NK-92 (cell line): Measurements from ENCODE around the gene CPB1.
"Not testable (repeated sequence)": the region's sequence is repeated elsewhere in the genome, so short reads cannot be mapped to it uniquely, and the experiment has no call there.

Source experiments
- DNase-seq: peaks from one replicate; lab custom pipeline; 2025; ENCODE audit not compliant: unreplicated experiment; lab: John Stamatoyannopoulos, UW

The CPB1 gene

DNA sequence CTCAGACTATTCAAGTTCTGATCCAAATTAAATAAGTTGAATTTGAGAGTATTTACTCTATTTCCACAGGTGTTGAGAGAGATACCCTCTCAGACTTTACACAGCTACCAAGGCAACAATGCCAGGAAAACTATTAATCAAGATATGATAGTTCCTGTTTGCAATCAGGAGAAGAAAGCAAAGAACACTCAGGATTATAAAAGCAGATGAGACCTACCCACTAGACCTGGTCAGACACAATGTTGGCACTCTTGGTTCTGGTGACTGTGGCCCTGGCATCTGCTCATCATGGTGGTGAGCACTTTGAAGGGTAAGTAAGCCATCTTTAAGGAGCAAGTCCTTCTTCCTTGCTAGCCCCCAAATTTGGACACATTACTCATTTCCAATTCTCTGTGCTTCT lies at the start of gene CPB1:
TSS of gene CPB1 (plus strand) at position 227 of the 400 bp plus-strand sequence. CDS start at position 240, 13 bp downstream.
- DNase-seq: no peak

DNA sequence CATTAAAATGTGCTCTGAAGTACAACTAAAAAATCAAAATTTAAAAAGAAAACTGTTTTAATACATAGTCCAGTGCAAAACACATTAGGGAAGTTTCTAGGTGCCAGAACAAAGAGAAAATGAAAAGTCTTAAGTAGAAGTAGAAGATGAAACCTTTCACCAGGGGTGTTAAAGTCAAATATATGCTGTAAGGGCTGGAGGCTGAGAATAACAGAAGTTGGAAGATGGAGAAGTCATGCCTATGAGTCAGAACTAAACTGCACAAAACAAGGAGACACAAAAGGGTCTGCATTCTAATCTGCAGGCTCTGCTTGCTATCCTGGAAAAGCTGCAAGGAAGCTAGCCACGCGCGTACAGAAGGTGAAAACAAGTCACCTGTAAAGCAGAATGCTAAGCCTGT lies 48.7 kb upstream of the CPB1 start:
- DNase-seq: no peak

DNA sequence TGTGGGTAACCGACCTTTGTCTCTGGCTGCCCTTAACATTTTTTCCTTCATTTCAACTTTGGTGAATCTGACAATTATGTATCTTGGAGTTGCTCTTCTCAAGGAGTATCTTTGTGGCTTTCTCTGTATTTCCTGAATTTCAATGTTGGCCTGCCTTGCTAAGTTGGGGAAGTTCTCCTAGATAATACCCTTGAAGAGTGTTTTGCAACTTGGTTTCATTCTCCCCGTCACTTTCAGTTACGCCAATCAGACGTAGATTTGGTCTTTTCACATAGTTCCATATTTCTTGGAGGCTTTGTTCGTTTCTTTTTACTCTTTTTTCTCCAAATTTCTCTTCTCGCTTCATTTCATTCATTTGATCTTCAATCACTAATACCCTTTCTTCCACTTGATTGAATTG lies 42.6 kb upstream of the CPB1 start:
- DNase-seq: not testable (repeated sequence)

DNA sequence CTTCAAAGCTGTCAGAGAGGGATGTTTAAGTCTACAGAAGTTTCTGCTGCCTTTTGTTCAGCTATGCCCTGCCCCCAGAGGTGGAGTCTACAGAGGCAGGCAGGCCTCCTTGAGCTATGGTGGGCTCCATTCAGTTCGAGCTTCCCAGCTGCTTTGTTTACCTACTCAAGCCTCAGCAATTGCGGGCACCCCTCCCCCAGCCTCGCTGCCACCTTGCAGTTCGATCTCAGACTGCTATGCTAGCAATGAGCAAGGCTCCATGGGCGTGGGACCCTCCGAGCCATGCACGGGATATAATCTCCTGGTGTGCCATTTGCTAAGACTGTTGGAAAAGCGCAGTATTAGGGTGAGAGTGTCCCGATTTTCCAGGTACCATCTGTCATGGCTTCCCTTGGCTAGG lies 41.5 kb upstream of the CPB1 start:
- DNase-seq: not testable (repeated sequence)

DNA sequence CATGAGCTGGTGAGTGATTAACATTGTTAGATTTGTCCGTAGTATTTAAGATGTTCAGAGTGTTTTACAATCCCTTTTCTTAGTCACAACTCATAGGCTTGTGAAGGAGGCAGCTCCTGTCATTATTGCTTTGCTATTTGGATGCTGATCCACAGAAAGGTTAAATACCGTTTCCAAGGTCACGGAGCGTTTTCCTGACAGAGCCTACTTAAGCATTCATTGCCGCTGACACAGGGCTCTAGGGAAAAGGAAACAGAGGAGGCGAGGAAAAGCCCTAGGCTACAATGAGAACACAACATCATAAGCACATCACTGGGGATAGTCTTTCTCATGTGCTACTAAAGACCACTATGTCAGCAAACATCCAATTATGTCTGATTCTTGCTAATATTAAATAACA lies 38.5 kb upstream of the CPB1 start:
- DNase-seq: no peak

DNA sequence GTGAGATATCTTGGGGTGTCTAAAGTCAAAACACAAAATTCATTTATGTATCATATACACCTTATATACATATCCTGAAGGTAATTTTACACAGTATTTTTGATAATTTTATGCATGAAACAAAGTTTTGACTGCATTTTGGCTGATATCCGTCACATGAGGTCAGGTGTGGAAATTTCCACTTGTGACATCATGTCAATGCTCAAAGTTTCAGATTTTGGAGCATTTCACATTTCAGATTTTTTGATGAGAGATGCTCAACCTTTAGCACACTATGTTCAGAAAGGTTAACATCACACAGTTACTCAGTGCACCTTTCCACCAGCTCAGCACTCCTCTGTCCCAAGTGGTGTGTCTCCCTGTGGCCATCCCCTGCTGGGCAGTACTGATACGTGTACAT lies 37.7 kb upstream of the CPB1 start:
- no peak for DNase-seq

DNA sequence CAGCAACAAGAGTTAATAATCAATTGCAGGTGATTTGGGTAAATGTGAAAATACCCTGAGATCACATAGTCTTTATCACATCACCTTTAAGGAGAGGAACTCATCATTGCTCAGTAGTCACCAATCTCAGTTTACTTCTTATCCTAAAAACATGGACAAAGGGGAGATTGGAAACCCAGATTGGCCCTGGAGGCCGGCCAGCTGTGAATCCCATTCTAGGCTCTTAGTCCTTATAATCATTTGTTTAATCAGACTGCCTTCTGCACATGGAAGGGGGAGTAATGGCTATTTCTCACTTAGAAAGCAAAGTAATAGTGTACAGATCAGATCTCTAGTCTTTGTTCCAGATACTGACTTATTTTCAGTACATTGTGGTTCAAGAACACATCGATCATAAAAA lies 37.2 kb upstream of the CPB1 start:
- DNase-seq: no peak

DNA sequence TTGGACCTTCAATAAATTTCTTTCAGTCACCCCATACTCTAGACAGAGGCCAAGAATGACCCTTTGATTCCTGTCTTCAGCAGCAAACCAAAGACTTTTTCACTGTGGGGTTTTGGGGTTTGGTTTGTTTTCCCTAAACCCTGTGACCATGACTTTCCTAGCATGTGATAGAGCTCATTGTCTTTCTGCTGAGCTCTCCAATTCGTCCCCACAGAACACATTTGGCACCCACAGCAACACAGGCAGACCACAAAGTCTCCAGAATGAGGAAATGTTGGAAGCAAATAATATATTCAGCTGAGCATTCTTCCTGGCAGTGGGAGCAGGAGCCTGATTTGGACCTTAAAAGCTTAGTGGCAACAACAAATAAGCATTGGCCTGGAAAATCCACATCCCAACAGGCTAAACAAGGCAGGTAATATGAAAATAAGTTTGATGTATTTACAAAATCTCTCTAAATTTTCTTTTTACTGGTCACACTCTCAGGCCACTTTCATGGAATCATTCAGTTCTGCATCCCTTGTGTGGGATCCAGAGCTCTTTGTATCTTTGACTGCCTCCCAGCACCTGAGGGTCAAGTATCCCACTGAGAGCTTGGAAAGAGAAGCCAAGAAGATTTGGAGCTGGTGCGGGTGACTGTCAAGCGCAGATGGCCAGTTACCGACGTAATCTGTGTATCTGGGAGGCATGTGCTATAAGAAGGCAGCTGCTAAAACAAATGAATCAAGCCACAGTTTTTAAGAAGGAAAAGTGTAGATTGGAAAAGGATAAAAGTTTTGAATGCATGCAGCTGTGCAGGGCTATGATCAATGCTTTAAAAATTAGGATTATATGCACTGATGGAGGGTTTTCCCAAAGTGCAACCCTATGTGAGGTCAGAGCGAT lies 36.5 kb upstream of the CPB1 start:
- DNase-seq: no peak

DNA sequence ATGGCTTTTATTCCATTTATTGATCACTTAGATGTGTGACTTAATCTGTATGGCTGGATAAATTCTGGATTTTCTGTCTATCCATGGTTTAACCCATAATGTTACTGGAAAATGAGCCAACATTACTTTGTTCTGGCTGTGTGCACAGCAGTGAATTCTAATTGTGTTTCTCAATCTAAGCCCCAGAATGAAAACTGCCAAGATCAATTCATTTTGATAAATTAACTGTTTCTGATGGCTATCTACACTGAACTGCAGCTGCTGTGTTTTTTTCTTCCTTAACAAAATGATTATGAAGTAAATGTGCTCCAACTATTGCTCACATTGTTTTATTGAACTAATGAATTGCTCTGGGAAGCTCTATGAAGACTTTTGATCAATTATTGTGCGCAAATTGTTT lies 35.7 kb upstream of the CPB1 start:
- DNase-seq: no peak

DNA sequence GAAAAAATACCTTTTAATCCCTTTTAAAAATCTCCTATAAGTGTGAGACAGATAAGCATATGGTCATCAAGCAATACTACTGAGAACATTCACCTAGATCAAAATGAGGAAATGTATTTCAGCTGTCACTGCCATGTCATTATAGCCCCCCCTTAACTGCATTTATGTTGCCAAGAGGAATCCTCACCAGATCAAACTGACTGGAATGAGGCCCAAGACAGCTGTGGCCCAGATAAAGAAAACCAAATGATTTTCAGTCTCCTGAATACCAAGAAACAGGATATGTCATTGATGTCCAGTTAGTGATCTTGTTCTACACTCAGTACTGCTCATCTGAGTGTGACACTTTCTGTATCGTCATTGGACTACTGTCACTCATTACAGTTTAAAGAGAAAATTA lies 35.1 kb upstream of the CPB1 start:
- DNase-seq: no peak

DNA sequence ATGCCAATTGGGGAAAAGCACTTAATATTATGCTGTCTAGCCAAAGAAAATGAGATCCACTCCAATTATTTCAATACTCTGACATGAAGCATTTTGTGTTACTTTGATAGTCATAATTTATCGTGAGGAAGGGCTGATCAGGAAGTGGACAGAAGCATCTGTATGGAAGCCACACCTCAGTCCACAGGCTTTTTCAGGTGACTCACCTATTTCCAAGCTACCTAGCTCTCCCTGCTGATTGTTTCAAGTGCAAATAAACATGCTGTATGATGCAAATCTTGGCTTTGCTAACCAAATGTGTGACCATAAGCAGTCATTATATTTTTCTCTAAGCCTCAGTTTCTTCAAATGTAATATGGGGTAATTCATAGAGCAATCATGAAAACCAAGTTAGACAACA lies 30.8 kb upstream of the CPB1 start:
- no peak for DNase-seq

DNA sequence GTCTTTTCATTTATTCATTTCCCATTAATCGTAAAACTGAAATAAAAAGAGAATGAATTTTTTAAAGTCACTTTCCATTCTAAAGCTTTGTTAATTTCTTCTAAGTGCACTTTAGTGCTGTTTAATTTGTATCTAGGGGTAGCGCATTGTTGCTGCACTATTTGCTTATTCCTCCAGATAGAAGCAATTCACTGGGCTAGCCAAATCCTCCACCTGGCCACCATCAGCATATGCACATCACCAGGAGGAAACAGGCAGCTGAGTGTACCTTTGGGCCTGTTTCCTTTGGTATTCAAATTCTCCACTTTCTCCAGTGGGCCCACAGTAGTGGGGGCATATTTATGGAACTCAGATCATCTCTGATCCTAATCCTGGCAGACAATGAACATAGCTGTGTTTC lies 29.8 kb upstream of the CPB1 start:
- DNase-seq: no peak

DNA sequence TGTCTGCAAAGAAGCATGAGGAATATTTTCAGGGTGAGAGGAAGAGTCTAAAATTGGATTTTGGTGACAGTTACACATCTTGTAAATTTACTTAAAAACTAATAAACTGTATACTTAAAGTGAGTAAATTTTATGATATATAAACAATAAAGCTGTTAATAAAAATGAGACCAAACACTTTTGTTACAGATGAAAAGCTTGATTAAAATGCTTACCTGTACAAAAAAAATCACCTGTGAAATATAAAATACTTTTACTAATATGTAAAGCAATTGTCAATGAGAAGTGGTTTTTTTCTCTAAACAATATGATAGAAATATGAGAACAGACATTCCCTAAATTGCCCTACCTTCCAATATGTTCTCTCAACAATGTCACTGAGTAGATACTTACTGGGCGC lies 27.2 kb upstream of the CPB1 start:
- DNase-seq: no peak

DNA sequence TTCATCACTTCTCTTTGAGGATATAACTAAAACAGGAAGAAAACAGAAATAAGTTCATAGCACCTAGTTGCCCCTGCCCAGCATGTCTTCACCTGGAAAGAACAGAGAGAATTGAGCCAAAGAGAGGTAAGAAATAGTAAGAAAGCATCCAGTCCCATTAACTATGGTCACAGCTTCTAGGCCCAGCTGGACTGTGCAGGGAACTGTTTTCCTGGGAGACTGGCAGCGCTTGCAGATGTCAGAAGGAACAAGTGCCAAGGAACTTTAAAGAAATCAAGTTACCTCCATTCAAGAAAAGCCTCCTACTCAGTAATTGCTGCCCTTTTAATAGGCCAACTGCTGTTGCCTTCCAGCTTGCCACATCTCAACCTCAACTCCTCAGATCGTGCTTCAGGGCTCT lies 17.8 kb upstream of the CPB1 start:
- DNase-seq: no peak

DNA sequence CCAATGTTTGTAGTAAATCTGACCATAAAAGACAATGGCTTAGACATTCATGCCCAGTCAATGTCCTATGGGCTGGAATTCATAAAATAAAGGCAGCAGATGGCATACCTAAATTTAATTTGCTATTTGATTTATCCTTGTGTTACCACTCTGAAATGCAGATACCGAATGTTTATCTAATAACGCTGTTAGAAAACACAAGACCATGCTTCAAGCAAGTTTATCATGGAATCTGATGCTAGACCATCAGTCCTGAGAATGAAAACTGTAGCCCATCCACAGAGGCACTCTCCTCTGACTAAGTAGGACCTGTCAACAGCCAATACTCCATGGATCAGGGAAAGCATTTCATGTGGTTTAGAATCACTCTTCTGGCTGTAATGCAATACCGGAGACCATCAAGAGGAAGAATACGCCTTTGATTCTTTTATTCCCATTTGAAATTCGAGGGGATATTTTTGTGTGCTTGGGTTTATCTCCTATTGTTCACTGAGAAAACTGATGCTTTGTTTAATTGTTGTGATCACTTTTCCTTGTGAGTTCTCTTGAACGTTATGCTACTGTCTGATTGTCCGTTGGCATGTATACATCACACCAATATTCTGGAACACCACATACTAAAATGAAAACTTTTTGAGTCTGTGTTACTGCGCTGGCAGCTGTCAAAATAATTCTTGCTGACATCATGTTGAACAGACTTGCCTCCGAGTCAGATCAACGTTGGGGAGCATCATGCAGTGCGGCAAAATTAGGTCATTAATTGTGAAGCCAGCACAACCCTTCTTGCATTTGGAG lies 12.1 kb upstream of the CPB1 start:
- DNase-seq: no peak

DNA sequence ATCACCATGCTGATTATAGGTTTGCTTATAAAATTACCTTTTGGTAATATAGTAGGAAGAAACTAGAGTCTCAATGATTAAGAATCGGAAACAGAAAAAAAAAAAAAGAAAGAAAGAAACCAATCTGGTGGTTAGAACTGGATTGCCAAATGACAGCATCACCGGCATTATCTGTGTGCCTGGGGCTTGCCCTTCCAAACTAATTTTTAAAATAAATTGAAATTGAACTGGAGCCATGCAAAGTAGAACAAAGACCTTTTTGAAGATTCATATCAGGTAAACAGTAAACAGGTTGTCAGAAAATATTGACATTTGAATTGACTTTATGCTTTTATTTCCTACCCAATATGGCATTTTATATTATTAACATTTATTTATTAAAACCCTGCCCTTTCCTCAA lies 11.2 kb upstream of the CPB1 start:
- DNase-seq: no peak

DNA sequence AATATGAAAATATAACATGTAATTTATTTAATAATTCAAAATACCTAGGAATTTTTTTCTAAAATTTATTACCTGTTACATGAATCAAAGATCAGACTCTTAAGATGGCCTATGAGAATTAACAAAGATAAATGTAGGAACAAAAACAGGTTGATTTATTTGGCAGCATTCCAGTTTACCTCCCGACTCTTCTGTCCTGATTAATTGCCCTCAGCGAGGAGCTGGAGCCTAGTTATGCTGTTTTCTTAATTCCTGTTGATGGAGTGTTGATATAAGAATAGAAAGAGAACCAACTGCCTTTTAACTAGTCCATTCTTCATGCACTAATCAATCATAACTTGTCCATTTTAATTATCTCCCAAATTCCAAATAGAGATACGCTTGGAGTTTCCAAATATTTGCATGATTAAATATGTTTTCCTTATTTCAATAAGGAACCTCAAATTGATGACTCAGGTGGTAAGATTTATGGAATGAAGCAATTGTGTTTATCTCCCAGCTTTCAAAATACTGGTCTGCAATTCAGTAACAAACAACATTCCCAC lies 10.6 kb upstream of the CPB1 start:
- DNase-seq: no peak

DNA sequence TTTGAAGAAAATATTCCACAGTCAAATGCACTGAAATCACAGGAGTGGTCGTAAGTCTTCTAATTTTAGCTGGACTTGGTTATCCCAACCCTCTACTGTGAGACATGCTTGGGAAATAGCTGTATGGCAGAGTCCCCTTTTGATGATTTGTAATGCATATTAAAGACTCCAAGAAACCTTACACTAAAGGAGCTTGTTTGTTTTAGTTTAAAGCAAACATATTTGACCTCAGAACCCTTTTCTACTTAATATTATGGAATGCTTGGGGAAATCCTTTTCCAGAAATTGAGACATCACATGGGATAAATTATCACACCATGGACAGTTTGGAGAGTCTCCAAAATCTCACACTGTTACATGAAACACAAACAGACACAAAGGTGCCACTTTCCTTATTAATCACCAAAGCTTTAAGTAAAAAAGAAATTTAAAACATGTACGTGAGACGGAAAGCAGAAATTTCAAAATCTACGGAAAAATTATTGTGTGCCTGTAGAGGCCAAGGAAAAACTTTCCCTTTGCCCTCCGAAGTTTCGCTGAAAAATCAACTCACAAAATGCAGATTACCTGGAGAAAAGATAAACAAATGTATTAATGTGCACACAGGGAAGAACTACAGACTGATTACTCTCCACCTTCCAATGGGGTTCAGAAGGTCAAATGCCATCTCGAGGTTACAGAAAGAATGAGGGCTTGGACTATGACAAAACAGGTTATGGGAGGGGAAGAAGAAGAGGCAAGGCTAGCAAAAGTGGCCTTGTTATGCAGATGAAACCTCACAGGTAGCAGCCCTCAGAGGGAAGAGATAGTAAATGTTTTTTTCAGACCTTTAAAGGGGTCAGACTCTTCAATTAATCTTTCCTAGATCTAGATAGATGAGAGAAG lies 7.0 kb upstream of the CPB1 start:
- no peak for DNase-seq

DNA sequence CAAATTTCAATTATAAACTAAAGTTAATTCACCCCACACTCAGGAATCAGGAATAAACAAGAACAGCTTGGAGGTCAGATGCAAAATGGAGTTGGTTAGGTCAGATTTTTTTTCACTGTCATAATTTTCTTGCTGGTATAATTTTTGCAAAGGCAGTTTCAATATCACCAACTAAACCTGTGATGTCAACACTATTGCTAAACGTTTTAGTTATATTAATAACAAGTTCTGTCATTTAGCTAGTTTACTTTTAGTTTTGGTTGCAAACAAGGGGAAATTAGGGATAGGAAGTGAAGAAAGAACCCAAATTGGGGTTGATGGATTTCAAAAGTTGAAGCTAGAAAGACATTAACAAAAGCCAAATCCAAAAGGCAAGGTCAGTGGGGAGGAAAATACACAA lies 4.6 kb upstream of the CPB1 start:
- no peak for DNase-seq

DNA sequence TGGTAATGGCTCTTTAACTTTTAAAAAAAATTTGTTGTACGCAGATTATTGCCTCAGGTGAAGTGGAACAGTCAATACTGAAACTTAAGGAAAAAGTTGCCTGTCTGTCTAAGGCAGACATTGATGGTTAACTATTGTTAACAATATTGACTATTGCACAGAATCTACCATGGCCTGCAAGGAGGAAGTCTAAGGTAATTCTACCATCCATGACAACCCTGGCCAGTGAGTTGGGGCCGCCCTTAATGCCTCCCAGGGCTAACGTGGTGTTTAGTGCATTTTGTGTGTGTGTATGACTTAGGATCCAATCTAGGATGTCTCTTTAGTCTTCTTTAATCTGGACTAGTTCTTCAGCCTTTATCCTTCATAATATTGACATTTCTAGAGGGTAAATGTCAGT lies 2.1 kb upstream of the CPB1 start:
- DNase-seq: no peak

DNA sequence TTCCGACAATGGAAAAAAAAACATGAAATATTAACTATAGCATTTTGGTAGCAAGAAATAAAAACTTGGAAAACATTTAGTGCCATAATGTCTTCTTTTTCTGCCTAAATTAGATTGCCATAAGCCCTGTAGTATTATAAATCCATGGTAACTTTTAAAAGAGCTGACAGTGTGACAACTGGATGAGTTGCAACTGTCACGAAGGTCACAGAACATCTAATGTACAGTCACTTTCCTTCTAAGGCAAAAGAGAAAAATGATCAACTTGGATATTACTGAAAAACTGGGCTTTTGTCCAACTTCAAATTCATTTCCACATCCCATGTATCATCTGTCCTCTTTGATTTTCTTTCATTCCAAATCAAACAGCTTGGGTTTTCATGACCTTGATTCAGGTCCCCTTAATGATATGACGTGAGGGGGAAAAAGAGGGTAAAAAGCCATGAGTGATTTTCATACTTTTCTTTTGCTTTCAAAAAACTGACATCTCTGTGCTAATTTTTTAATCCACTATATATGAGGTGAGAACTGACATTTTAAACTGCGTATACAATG lies 602 bp downstream of the CPB1 start:
- DNase-seq: no peak
